GM12874 (cell line): ENCODE measurements around the gene NFKBIE.

ENCODE experiments used
- CTCF ChIP-seq: IDR thresholded peaks from 2 replicates; pipeline ENCODE4 v1.5.1; 2011; ENCODE audit warnings: low read depth, mild to moderate bottlenecking, control low read depth, low read length, moderate library complexity; ENCODE audit not compliant: insufficient read depth

Gene NFKBIE

GRCh38 chr6:44224029-44224964 is 41.1 kb downstream of the NFKBIE start:
- peak; percentile 27 for TF ChIP-seq CTCF

GRCh38 chr6:44223319-44224028 is 41.9 kb downstream of the NFKBIE start, which contains the start of gene SLC29A1:
Gene SLC29A1 (plus strand): TSS chr6:44223595. CDS start chr6:44227314, 3,719 bp downstream.
- 0 out of 2 replicates have a peak, but pooled peaks have one; percentile 3 for TF ChIP-seq CTCF

DNA sequence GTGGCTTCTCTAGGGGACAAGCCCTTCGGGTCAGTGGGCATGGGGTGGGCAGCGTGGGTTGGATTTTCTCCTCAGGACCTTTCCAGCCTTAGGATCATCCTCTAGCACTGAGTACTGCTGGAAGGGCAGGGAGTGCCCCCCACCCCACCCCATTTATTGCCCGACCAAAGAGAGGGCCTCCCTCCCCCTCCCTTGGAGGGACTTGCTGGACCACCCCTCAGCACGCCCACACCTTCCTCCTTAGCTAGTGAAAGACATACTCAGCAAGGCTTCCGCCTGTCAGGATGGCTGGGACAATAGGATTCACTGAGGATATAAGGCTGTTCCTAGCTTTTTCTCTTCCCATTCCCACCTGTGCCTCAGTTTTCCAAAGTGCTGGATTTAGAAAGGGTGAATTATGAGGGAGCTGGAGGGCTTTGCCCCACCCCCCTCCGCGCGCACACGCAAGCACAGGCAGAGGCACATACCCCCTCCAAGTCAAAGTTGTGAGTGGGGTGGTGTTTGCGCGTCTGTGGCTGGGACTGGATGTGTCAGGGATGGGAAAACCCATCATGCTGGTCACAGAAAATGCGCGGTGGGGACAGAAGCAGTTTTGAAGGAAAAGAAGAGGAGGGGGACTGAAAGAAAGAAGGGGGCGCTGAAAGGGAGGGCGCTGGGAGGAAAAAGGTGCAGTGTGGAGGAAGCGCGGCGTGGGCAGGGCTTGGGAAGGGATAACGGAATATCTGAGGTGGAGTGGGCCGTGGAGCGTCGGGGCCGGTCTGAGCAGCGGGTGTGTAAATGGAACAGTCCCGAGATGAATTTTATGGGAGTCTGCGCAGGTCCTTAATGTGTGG is 42.6 kb downstream of the NFKBIE start:
- no peak for TF ChIP-seq CTCF

DNA sequence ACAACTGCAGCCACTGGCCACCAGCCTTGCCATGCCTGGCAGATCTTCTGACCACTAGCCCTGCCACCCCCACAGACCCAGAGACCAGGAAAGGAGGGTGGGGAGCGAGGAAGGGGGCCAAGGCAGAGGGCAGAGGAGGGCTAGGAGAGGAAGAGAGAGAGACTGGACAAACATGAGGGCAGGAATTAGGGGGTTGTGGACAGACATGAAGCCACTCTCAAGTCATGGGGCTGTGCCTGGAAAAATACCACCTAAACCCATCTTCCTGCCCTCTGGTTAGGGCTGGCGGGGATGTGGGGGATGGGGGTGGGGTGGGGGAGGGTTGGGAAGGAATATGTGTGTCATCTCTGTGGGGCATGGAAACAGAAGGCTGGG is 43.4 kb downstream of the NFKBIE start:
- no peak for TF ChIP-seq CTCF

GRCh38 chr6:44221291-44221960 is 43.9 kb downstream of the NFKBIE start:
- peak; percentile 98 for TF ChIP-seq CTCF

GRCh38 chr6:44220913-44221290 is 44.4 kb downstream of the NFKBIE start:
- TF ChIP-seq CTCF: no peak
